Nephron (organoid): ENCODE data around the gene L3MBTL3.
"Not testable (repeated sequence)": the region's sequence is repeated elsewhere in the genome, so short reads cannot be mapped to it uniquely, and the experiment has no call there.

ENCODE experiments used
- H3K27ac Mint-ChIP-seq, 3 experiments: 2 replicates each; pipeline ENCODE4 v1.8.0; 2020; ENCODE audit warnings: mixed read lengths in 3 of 3, mild to moderate bottlenecking in 2 of 3, moderate library complexity in 1 of 3
- H3K27me3 Mint-ChIP-seq: 2 replicates; pipeline ENCODE4 v1.8.0; 2021; ENCODE audit warnings: low read depth, mild to moderate bottlenecking, moderate library complexity, mixed read lengths
- H3K36me3 Mint-ChIP-seq: 2 replicates; pipeline ENCODE4 v1.8.0; 2020; ENCODE audit warnings: low read depth, mixed read lengths
- H3K4me1 Mint-ChIP-seq: 2 replicates; pipeline ENCODE4 v1.8.0; 2020; ENCODE audit warnings: mixed read lengths
- H3K4me3 Mint-ChIP-seq, 3 experiments: 2 replicates each; pipeline ENCODE4 v1.8.0; 2020; ENCODE audit warnings: mild to moderate bottlenecking in 3 of 3, mixed read lengths in 3 of 3, moderate library complexity in 2 of 3
- H3K9me3 Mint-ChIP-seq: 2 replicates; pipeline ENCODE4 v1.8.0; 2020; ENCODE audit warnings: mixed read lengths
- CTCF ChIP-seq, 3 experiments: fragments of 200-600 bp; sonication (generic); IDR thresholded peaks; one replicate each; pipeline ENCODE4 v1.5.0; 2021; ENCODE audit warnings: antibody characterized with exemption in 3 of 3; ENCODE audit not compliant: unreplicated experiment in 3 of 3

Gene L3MBTL3

GRCh38 chr6:130111031-130111430 is 92.7 kb downstream of the L3MBTL3 start:
- H3K4me1 Mint-ChIP-seq, result peaks cover 5% of the 10 kb centered on the region
- H3K9me3 Mint-ChIP-seq, result peaks cover 11% of the 10 kb centered on the region
- TF ChIP-seq CTCF (IDR thresholded peaks at IDR 0.05; ENCODE audit: unreplicated experiment in 3 of 3), result no peak
- no peaks in the 10 kb centered on the region for H3K27me3 Mint-ChIP-seq
- peaks cover 52% of the 10 kb centered on the region for H3K36me3 Mint-ChIP-seq
- no peak overlapping the region for H3K4me3 Mint-ChIP-seq
- no peak overlapping the region for H3K27ac Mint-ChIP-seq

GRCh38 chr6:130113201-130113710 is 94.9 kb downstream of the L3MBTL3 start:
- H3K4me1 Mint-ChIP-seq, result peaks cover 4% of the 10 kb centered on the region
- no peak overlapping the region for H3K4me3 Mint-ChIP-seq
- H3K27me3 Mint-ChIP-seq, result no peaks in the 10 kb centered on the region
- peaks cover 37% of the 10 kb centered on the region for H3K36me3 Mint-ChIP-seq
- H3K27ac Mint-ChIP-seq, result peak overlapping the region; percentile 53 to 90 (median 87)
- peaks cover 7% of the 10 kb centered on the region for H3K9me3 Mint-ChIP-seq
- no peak for TF ChIP-seq CTCF (IDR thresholded peaks at IDR 0.05; ENCODE audit: unreplicated experiment in 3 of 3)

GRCh38 chr6:130115036-130115435 is 96.7 kb downstream of the L3MBTL3 start:
- no peak for TF ChIP-seq CTCF (IDR thresholded peaks at IDR 0.05; ENCODE audit: unreplicated experiment in 3 of 3)
- Mint-ChIP-seq H3K27me3 (no peaks in the 10 kb centered on the region), H3K27ac (no peak overlapping the region), H3K4me1 (peaks cover 10% of the 10 kb centered on the region), H3K36me3 (peaks cover 20% of the 10 kb centered on the region), H3K9me3 (no peaks in the 10 kb centered on the region), H3K4me3 (no peak overlapping the region)

- H3K4me1 Mint-ChIP-seq, result peaks cover 10% of the 10 kb centered on the region
- H3K36me3 Mint-ChIP-seq, result peaks cover 13% of the 10 kb centered on the region
- no peak for TF ChIP-seq CTCF (IDR thresholded peaks at IDR 0.05; ENCODE audit: unreplicated experiment in 3 of 3)
- no peaks in the 10 kb centered on the region for H3K27me3 Mint-ChIP-seq
- H3K27ac Mint-ChIP-seq, result no peak overlapping the region
- H3K4me3 Mint-ChIP-seq, result no peak overlapping the region
- no peaks in the 10 kb centered on the region for H3K9me3 Mint-ChIP-seq
These were observed 97.9 kb downstream of the L3MBTL3 start for GRCh38 chr6:130116273-130116672.

- not testable (repeated sequence) for H3K27ac Mint-ChIP-seq, H3K27me3 Mint-ChIP-seq, H3K9me3 Mint-ChIP-seq, H3K36me3 Mint-ChIP-seq, H3K4me3 Mint-ChIP-seq
- H3K4me1 Mint-ChIP-seq, result peaks cover 10% of the 10 kb centered on the region
These were observed 98.9 kb downstream of the L3MBTL3 start for GRCh38 chr6:130117187-130117701.

GRCh38 chr6:130118236-130118635 is 99.9 kb downstream of the L3MBTL3 start:
- Mint-ChIP-seq H3K27ac (peak overlapping the region; percentile 64 to 83 (median 69)), H3K9me3 (no peaks in the 10 kb centered on the region), H3K4me1 (peaks cover 10% of the 10 kb centered on the region), H3K36me3 (peaks cover 8% of the 10 kb centered on the region), H3K27me3 (no peaks in the 10 kb centered on the region), H3K4me3 (no peak overlapping the region)
- TF ChIP-seq CTCF (IDR thresholded peaks at IDR 0.05; ENCODE audit: unreplicated experiment in 3 of 3), result no peak
